ENCODE results near the gene SS18L1.

DNA sequence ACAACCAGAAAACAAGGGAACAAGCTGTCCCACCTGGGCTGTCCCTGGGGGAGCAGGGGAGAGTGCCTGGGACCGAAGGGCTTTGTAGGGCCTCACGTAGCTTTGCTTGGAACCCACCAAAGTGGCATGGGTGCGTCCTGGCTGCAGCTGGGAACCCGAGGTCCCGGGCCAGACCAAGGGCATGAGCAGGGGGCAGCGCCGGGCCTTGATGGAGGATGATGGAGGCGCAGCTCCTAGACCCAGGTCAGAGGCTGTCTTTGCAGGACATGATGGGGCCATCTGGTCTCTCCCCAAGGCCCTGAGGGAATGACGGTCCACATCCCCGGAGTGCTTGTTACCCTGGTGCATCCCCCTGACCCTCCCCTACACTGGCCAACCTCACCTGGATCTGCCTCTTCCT, 87.1 kb downstream of the SS18L1 start:
- TF ChIP-seq, protein P1, sequence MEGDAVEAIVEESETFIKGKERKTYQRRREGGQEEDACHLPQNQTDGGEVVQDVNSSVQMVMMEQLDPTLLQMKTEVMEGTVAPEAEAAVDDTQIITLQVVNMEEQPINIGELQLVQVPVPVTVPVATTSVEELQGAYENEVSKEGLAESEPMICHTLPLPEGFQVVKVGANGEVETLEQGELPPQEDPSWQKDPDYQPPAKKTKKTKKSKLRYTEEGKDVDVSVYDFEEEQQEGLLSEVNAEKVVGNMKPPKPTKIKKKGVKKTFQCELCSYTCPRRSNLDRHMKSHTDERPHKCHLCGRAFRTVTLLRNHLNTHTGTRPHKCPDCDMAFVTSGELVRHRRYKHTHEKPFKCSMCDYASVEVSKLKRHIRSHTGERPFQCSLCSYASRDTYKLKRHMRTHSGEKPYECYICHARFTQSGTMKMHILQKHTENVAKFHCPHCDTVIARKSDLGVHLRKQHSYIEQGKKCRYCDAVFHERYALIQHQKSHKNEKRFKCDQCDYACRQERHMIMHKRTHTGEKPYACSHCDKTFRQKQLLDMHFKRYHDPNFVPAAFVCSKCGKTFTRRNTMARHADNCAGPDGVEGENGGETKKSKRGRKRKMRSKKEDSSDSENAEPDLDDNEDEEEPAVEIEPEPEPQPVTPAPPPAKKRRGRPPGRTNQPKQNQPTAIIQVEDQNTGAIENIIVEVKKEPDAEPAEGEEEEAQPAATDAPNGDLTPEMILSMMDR (IDR thresholded peaks at IDR 0.05) = no peak
- TF ChIP-seq POLR2A (IDR thresholded peaks at IDR 0.05) = no peak
